Metanephros (tissue), 1 donor: Measurements from ENCODE around the gene TMEM123. TPM values are rescaled to one million over a fixed set of nuclear protein-coding genes. Genes with fewer than 3 reads are reported as not detected.

Experiments used
- total RNA-seq: library from RNA; depleted of rRNA; stranded (reverse); fragments of >200 nt; gene quantifications from one replicate; pipeline ENCODE4 v1.2.3, GENCODE V29; 2014

TMEM123 gene
- 109 TPM for total RNA-seq

GRCh38 chr11:102452461-102453301, at the start of gene TMEM123:
TSS of gene TMEM123 (minus strand) at chr11:102452765. CDS start at chr11:102452623, 142 bp downstream.

GRCh38 chr11:102346748-102347461, 105.7 kb downstream of the TMEM123 start, which contains the start of gene BIRC2:
TSS of gene BIRC2 (plus strand) at chr11:102347214. CDS start at chr11:102349855, 2,641 bp downstream.

Other genes starting within 250 kb of the TMEM123 start
- gene BIRC3, start 135.3 kb downstream of the TMEM123 start, total RNA-seq = 4.4 TPM
- 96.0 TPM for gene BIRC2, start 105.6 kb downstream of the TMEM123 start, total RNA-seq
- gene MMP7, start 78.0 kb upstream of the TMEM123 start, total RNA-seq = 33.2 TPM
- not detected for gene MMP20, start 172.6 kb upstream of the TMEM123 start, total RNA-seq